ENCODE data around the gene LPP.

Gene LPP

GRCh38 chr3:188338086-188338485 lies 184.1 kb downstream of the LPP start:
- Histone ChIP-seq H3K36me3 (ENCODE audit: insufficient read depth, low read length) (no peaks in the 10 kb centered on the region), H3K9me3 (ENCODE audit: low read depth, low read length) (no peaks in the 10 kb centered on the region), H3K27ac (no peak overlapping the region), H3K4me3 (no peak overlapping the region), H3K9ac (ENCODE audit: insufficient read length) (no peak overlapping the region)
- DNase-seq (ENCODE audit: low read depth, low spot score), result no peak
- TF ChIP-seq FOXP2 (optimal IDR thresholded peaks at IDR 0.05; ENCODE audit: control extremely low read depth, extremely low read length, insufficient read depth), result no peak
- no peak for TF ChIP-seq EZH2 (IDR thresholded peaks at IDR 0.05)
- TF ChIP-seq POLR2AphosphoS5 (IDR thresholded peaks at IDR 0.05; ENCODE audit: borderline replicate concordance, low read depth, low read length), result no peak

DNA sequence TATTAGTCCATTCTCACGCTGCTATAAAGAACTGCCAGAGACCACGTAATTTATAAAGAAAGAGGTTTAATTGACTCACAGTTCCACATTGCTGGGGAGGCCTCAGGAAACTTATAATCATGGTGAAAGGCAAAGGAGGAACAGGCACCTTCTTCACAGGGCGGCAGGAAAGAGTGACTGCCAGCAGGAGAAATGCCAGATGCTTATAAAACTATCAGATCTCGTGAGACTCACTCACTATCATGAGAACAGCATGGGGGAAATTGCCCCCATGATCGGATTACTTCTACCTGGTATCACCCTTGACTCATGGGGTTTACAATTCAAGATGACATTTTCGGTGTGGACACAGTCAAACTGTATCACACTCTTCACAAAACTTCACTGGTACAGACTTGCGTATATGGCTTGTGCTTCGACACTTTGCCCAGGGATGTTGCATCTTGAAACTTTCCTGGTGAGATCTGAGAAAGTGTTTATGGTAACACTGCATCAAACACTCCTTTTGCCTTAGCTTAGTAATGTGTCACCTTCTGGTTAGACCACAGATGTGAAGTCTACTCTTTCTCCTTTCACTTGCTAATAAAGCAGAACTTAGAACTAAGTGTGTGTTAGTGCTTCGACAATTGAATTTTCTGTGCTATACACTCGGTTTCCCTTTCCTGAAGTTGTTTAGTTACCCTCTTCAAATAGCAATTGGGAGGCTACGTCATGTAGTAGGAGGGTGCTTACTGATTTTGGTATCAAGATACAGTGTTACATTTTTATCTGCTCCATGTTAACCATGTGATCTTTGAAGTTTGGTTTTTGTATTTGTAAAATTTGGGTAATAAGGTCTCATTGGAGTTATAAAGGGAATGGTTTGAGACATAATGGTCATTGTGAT lies 185.7 kb downstream of the LPP start:
- Histone ChIP-seq H3K4me3 (no peak overlapping the region), H3K9ac (ENCODE audit: insufficient read length) (no peak overlapping the region)

GRCh38 chr3:188341501-188341900 lies 187.5 kb downstream of the LPP start:
- Histone ChIP-seq H3K9ac (ENCODE audit: insufficient read length) (no peak overlapping the region), H3K4me3 (no peak overlapping the region), H3K36me3 (ENCODE audit: insufficient read depth, low read length) (no peaks in the 10 kb centered on the region), H3K27ac (no peak overlapping the region), H3K9me3 (ENCODE audit: low read depth, low read length) (no peaks in the 10 kb centered on the region)
- no peak for DNase-seq (ENCODE audit: low read depth, low spot score)
- TF ChIP-seq FOXP2 (optimal IDR thresholded peaks at IDR 0.05; ENCODE audit: control extremely low read depth, extremely low read length, insufficient read depth) (no peak), EZH2 (IDR thresholded peaks at IDR 0.05) (no peak), POLR2AphosphoS5 (IDR thresholded peaks at IDR 0.05; ENCODE audit: borderline replicate concordance, low read depth, low read length) (no peak)

More for the DNA sequence above, 185.7 kb downstream of the LPP start:
- Histone ChIP-seq H3K27ac (no peak overlapping the region), H3K9me3 (ENCODE audit: low read depth, low read length) (no peaks in the 10 kb centered on the region), H3K36me3 (ENCODE audit: insufficient read depth, low read length) (no peaks in the 10 kb centered on the region)
- TF ChIP-seq POLR2AphosphoS5 (IDR thresholded peaks at IDR 0.05; ENCODE audit: borderline replicate concordance, low read depth, low read length), result no peak
- TF ChIP-seq FOXP2 (optimal IDR thresholded peaks at IDR 0.05; ENCODE audit: control extremely low read depth, extremely low read length, insufficient read depth), result no peak
- no peak for TF ChIP-seq EZH2 (IDR thresholded peaks at IDR 0.05)
- no peak for DNase-seq (ENCODE audit: low read depth, low spot score)

DNA sequence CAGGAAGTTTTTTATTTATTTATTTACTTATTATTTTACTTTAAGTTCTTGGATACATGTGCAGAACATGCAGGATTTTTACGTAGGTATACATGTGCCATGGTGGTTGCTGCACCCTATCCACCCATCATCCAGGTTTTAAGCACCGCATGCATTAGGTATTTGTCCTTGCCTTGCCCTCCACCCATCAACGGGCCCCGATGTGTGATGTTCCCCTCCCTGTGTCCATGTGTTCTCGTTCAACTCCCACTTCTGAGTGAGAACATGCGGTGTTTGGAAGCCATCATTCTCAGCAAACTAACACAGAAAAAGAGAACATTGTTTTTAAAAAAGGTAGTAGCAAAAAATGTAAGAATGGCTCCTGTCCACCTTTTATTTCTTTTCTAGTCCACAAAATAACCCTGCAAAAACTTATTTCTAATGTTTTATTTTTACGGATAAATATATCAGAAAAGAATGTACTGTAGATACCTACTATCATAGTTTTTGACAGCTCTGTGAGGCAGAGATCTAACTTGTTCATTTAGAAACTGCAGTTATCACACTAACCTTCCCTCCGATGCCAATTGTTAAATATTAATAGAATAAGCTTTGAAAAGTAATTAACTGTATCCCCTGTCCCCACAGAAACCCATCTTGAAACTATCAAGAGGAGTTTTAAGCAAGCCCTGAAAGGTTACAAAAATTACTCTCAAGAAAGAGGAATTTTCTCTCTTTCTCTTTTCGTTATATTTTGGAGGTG lies 189.2 kb downstream of the LPP start:
- no peak for DNase-seq (ENCODE audit: low read depth, low spot score)
- Histone ChIP-seq H3K9me3 (ENCODE audit: low read depth, low read length) (no peaks in the 10 kb centered on the region), H3K27ac (no peak overlapping the region), H3K4me3 (no peak overlapping the region), H3K9ac (ENCODE audit: insufficient read length) (no peak overlapping the region), H3K36me3 (ENCODE audit: insufficient read depth, low read length) (no peaks in the 10 kb centered on the region)
- TF ChIP-seq POLR2AphosphoS5 (IDR thresholded peaks at IDR 0.05; ENCODE audit: borderline replicate concordance, low read depth, low read length) (no peak), EZH2 (IDR thresholded peaks at IDR 0.05) (no peak), FOXP2 (optimal IDR thresholded peaks at IDR 0.05; ENCODE audit: control extremely low read depth, extremely low read length, insufficient read depth) (no peak)

DNA sequence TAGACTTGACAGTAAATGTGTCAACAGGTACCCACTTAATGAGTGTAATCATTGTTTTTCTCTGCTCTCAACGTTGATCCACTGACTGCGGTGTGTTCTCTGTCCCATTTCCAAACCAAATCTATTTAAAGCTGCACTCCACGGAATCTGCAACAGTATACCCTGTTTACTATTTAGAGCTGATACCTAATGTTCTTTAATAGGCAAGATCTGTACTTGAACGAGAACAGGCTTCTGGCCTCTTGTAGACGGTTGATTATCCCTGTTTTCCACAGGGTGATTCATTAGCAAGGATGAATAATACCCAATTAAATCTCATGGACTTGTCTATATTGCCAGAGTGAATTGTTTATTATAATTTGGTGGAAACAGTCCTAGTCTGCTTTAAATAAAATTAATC lies 189.9 kb downstream of the LPP start:
- Histone ChIP-seq H3K4me3 (no peak overlapping the region), H3K9me3 (ENCODE audit: low read depth, low read length) (no peaks in the 10 kb centered on the region), H3K36me3 (ENCODE audit: insufficient read depth, low read length) (no peaks in the 10 kb centered on the region), H3K27ac (no peak overlapping the region), H3K9ac (ENCODE audit: insufficient read length) (no peak overlapping the region)
- no peak for DNase-seq (ENCODE audit: low read depth, low spot score)
- TF ChIP-seq FOXP2 (optimal IDR thresholded peaks at IDR 0.05; ENCODE audit: control extremely low read depth, extremely low read length, insufficient read depth) (no peak), POLR2AphosphoS5 (IDR thresholded peaks at IDR 0.05; ENCODE audit: borderline replicate concordance, low read depth, low read length) (no peak), EZH2 (IDR thresholded peaks at IDR 0.05) (no peak)

GRCh38 chr3:188345223-188345622 lies 191.3 kb downstream of the LPP start:
- Histone ChIP-seq H3K4me3 (no peak overlapping the region), H3K27ac (no peak overlapping the region), H3K9ac (ENCODE audit: insufficient read length) (no peak overlapping the region), H3K9me3 (ENCODE audit: low read depth, low read length) (no peaks in the 10 kb centered on the region), H3K36me3 (ENCODE audit: insufficient read depth, low read length) (no peaks in the 10 kb centered on the region)
- no peak for TF ChIP-seq FOXP2 (optimal IDR thresholded peaks at IDR 0.05; ENCODE audit: control extremely low read depth, extremely low read length, insufficient read depth)
- TF ChIP-seq EZH2 (IDR thresholded peaks at IDR 0.05), result no peak
- TF ChIP-seq POLR2AphosphoS5 (IDR thresholded peaks at IDR 0.05; ENCODE audit: borderline replicate concordance, low read depth, low read length), result no peak
- DNase-seq (ENCODE audit: low read depth, low spot score), result no peak

DNA sequence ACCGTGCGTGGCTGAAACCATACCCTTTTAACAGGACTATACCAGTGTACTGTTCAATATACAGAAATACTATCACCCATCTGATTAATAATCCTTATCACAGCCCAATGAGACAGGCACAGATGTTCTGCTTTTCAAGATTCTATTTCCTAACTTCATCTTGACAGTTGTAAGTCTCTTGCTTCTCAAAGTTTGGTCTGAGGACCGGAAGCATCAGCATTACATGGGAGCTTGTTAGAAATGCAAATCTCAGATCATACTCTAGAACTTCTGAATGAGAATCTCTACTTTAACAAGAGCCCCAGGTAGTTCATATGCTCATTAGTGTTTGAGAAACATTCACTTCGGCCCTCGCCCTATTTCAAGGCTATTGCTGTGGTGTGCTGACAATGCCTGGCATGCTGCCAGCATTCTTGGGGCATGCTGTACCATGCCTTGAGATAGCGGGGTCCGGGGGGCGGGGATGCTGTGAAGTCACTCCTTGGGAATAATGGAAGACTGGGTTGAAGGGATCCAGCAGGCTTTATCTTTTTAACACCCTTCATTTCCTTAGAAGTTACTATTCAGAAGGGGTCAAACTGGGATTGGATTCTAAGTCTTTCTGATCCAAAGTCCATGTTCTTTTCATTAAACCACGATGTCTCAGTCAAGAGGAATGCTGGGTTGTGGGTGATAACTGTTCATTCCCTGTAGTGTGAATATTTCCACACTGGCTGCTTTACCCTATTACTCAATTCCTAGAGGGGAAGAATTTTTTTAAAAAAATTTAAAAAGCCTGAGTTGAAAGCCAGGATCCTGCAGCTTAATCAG lies 194.7 kb downstream of the LPP start:
- Histone ChIP-seq H3K27ac (peak overlapping the region; percentile 11), H3K9me3 (ENCODE audit: low read depth, low read length) (no peaks in the 10 kb centered on the region), H3K36me3 (ENCODE audit: insufficient read depth, low read length) (no peaks in the 10 kb centered on the region), H3K4me3 (peak overlapping the region; percentile 38), H3K9ac (ENCODE audit: insufficient read length) (no peak overlapping the region)
- DNase-seq (ENCODE audit: low read depth, low spot score), result peak; percentile 50
- TF ChIP-seq EZH2 (IDR thresholded peaks at IDR 0.05) (no peak), FOXP2 (optimal IDR thresholded peaks at IDR 0.05; ENCODE audit: control extremely low read depth, extremely low read length, insufficient read depth) (no peak), POLR2AphosphoS5 (IDR thresholded peaks at IDR 0.05; ENCODE audit: borderline replicate concordance, low read depth, low read length) (no peak)

All from SK-N-MC (cell line).